Lung (tissue), 12 donors: Measurements from ENCODE around the gene CCDC59. TPM values are rescaled to one million over a fixed set of nuclear protein-coding genes. Genes with fewer than 3 reads are reported as not detected.
A peak's percentile ranks its signal among the peaks of the same experiment; 100 is the strongest.

Experiments used
- ATAC-seq: fragments of 200-7000 bp; cut with Tn5 transposase; one replicate; pipeline ENCODE4 v1.9.1; 2020; ENCODE audit warnings: moderate number of reproducible peaks; ENCODE audit not compliant: insufficient read depth, low FRiP score
- DNase-seq, 3 donors: peaks; one replicate each; pipeline ENCODE4 v3.0.0-alpha.2; 2013 to 2017
- H3K27ac ChIP-seq, 2 donors: one replicate each; pipeline ENCODE4 v1.5.1; 2013; ENCODE audit warnings: mild to moderate bottlenecking in 2 of 2, moderate library complexity in 2 of 2, control low read depth in 1 of 2, inconsistent platforms in 1 of 2, low read depth in 1 of 2, low read length in 1 of 2
- H3K27me3 ChIP-seq, 3 donors: one replicate each; pipeline ENCODE4 v1.5.1; 2013; ENCODE audit warnings: low read length in 2 of 3; ENCODE audit not compliant: control insufficient read depth in 3 of 3, insufficient read depth in 3 of 3
- H3K36me3 ChIP-seq, 4 donors: one replicate each; pipeline ENCODE4 v1.5.1; 2013; ENCODE audit warnings: low read length in 4 of 4, mild to moderate bottlenecking in 1 of 4, moderate library complexity in 1 of 4; ENCODE audit not compliant: control insufficient read depth in 4 of 4, insufficient read depth in 4 of 4
- H3K4me1 ChIP-seq, 5 donors: one replicate each; pipeline ENCODE4 v1.5.1; 2013; ENCODE audit warnings: low read length in 5 of 5, mild to moderate bottlenecking in 2 of 5, moderate library complexity in 1 of 5; ENCODE audit not compliant: control insufficient read depth in 5 of 5, insufficient read depth in 5 of 5
- H3K4me3 ChIP-seq: one replicate; pipeline ENCODE4 v1.5.1; 2013; ENCODE audit warnings: mild to moderate bottlenecking, control low read depth, moderate library complexity
- H3K9ac ChIP-seq, 2 donors: one replicate each; pipeline ENCODE4 v1.5.1; 2013; ENCODE audit warnings: low read length in 2 of 2, control low read depth in 1 of 2; ENCODE audit not compliant: insufficient read depth in 1 of 2
- H3K9me3 ChIP-seq, 4 donors: one replicate each; pipeline ENCODE4 v1.5.1; 2013; ENCODE audit warnings: low read length in 3 of 4, mild to moderate bottlenecking in 1 of 4, moderate library complexity in 1 of 4; ENCODE audit not compliant: control insufficient read depth in 4 of 4, insufficient read depth in 3 of 4
- WGBS, 2 donors: extraction: QIAGEN DNeasy Blood & Tissue Kit; methylation state at CpG; one replicate each; pipeline ENCODE4 v1.1.7; 2013; 5-methylcytosine and 5-hydroxymethylcytosine counted together
- polyA plus RNA-seq, 2 donors: library from polyadenylated mRNA; stranded (reverse); fragments of 200-250 nt; gene quantifications; one replicate each; pipeline ENCODE4 v1.2.1, GENCODE V29; 2013
- total RNA-seq, 2 donors: library from RNA; depleted of rRNA in 1 of 2; stranded (reverse); fragments of >200 nt in 1 of 2; gene quantifications; one replicate each; pipeline ENCODE4 v1.2.1, GENCODE V29; 2014 to 2021
- TF ChIP-seq, protein P1 (sequence below): IDR thresholded peaks from 2 replicates; pipeline ENCODE4 v1.5.1; 2012; ENCODE audit warnings: mild to moderate bottlenecking; ENCODE audit errors: control extremely low read depth, extremely low read depth
- donor health status: control.
- donor health status: control.
- donor health status: Bipolar disorder and iron deficiency.
- donor health status: healthy.
- donor health status: DM: yes; HTN: yes; CAD: no.

Gene CCDC59
- total and polyA plus RNA-seq, 4 donors = 28.6 to 60.6 (median 40.6) TPM

DNA sequence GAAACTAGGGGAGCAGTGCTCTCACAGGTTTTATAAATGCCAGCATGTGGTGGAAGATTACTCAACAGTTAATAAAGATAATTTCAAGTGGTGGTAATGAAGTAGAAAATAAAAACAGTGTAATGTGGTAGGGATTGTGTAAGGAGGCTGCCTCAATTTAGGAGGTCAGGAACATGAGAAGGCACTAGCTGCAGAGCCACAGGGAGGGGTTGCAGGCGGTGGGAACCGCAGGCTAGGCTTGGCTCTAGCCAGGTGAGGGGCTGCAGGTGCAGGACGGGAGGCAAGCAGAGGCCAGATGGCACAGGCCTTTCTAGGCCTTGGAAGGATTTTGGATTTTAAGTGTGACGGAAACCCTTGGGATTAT is 910 bp upstream of the CCDC59 start:
- Histone ChIP-seq H3K4me1 (peaks cover 0 to 34% (median 6%) of the 10 kb centered on the region in 5 donors), H3K4me3 (peak overlapping the region; percentile 15), H3K9me3 (no peaks in the 10 kb centered on the region), H3K27ac (peak overlapping the region; percentile 7 to 26), H3K36me3 (peaks cover 1 to 13% (median 10%) of the 10 kb centered on the region in 4 donors), H3K27me3 (no peaks in the 10 kb centered on the region), H3K9ac (peak overlapping the region; percentile 84 to 100)
- peak in 2 of 3 donors; percentile 20 to 38 for DNase-seq
- no peak for ATAC-seq
- TF ChIP-seq, protein P1, sequence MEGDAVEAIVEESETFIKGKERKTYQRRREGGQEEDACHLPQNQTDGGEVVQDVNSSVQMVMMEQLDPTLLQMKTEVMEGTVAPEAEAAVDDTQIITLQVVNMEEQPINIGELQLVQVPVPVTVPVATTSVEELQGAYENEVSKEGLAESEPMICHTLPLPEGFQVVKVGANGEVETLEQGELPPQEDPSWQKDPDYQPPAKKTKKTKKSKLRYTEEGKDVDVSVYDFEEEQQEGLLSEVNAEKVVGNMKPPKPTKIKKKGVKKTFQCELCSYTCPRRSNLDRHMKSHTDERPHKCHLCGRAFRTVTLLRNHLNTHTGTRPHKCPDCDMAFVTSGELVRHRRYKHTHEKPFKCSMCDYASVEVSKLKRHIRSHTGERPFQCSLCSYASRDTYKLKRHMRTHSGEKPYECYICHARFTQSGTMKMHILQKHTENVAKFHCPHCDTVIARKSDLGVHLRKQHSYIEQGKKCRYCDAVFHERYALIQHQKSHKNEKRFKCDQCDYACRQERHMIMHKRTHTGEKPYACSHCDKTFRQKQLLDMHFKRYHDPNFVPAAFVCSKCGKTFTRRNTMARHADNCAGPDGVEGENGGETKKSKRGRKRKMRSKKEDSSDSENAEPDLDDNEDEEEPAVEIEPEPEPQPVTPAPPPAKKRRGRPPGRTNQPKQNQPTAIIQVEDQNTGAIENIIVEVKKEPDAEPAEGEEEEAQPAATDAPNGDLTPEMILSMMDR = no peak
- 16 to 18% methylated on average over 4 of the region's 4 CpGs for WGBS, 2 donors

DNA sequence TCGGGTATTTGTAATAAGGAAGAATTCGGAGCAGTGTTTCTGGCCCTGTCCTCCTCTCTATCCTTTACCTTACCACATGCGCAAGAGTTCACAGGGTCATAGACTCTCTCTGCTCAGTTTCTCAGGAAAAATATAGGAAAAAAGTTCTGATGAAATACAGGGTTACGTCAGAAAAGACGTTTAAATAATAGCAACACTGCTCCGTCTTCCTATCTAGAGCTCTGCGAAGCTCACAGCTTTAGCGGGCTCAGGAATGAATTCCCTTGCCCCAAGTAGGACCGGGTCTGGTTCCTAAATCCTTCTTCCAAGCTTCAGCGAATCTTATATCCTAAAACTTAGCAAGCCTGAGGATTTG is 365 bp downstream of the CCDC59 start:
- WGBS, 2 donors = 0 to 1% methylated on average over 10 of the region's 10 CpGs
- H3K9me3 ChIP-seq = no peaks in the 10 kb centered on the region
- H3K36me3 ChIP-seq = peaks cover 1 to 13% (median 12%) of the 10 kb centered on the region in 4 donors
- DNase-seq (no peak), ATAC-seq (no peak)
- no peaks in the 10 kb centered on the region for H3K27me3 ChIP-seq
- H3K4me1 ChIP-seq = peaks cover 0 to 30% (median 3%) of the 10 kb centered on the region in 5 donors
- H3K27ac ChIP-seq = peak overlapping the region; percentile 89 to 100
- H3K4me3 ChIP-seq = peak overlapping the region; percentile 90
- H3K9ac ChIP-seq = peak overlapping the region; percentile 100
- TF ChIP-seq, protein P1 = no peak

DNA sequence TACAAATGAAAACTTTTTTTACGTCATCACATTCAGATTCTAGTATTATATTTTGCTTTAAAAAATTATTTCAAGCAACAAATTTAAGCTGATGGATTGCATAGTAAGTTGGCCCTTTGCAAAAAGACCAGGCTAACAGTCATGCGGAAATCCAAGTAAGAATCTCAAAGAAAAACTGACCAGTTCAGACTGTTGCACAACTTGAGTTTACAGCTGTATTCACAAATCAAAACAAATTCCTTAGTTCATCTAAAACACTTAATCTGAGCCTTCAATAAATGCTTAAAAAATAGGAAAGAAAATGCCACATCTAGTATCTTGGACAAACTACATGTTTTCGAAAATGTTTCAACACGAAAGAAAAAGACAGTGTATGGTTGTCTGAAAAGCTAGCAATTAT is 847 bp downstream of the CCDC59 start:
- Histone ChIP-seq H3K4me1 (peaks cover 0 to 30% (median 3%) of the 10 kb centered on the region in 5 donors), H3K27me3 (no peaks in the 10 kb centered on the region), H3K9ac (peak overlapping the region; percentile 100), H3K9me3 (no peaks in the 10 kb centered on the region), H3K4me3 (peak overlapping the region; percentile 90), H3K27ac (no peak overlapping the region), H3K36me3 (peaks cover 1 to 15% (median 14%) of the 10 kb centered on the region in 4 donors)
- DNase-seq = no peak
- no peak for ATAC-seq
- 47 to 55% methylated on average over 4 of the region's 4 CpGs for WGBS, 2 donors
- TF ChIP-seq, protein P1 = no peak

DNA sequence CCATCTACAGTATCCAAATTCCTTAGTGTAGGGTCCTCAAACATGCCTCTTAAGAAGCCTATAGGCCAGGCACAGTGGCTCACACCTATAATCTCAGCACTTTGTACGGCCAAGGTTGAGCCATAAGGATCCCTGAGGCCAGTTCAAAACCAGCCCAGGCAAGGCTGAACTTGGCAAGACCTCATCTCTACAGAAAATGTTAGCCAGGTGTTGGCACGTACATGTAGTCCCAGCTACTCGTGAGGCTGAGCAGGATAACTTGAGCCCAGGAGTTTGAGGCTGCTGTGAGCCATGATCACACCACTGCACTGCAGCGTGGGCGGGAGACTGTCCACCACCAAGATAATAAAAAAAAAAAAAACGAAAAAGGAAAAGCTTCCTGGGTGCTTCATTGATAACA is 6.8 kb downstream of the CCDC59 start:
- peaks cover 5 to 25% (median 15%) of the 10 kb centered on the region in 4 donors for H3K36me3 ChIP-seq
- H3K27ac ChIP-seq = no peak overlapping the region
- peaks cover 0 to 11% (median 0%) of the 10 kb centered on the region in 5 donors for H3K4me1 ChIP-seq
- H3K4me3 ChIP-seq = no peak overlapping the region
- no peaks in the 10 kb centered on the region for H3K27me3 ChIP-seq
- WGBS, 2 donors = 90 to 98% methylated on average over 6 of the region's 6 CpGs
- TF ChIP-seq, protein P1 = no peak
- ATAC-seq = no peak
- H3K9ac ChIP-seq = no peak overlapping the region
- DNase-seq = no peak
- no peaks in the 10 kb centered on the region for H3K9me3 ChIP-seq
